ENCODE data around the gene SIT1.

- no peak for TF ChIP-seq CTCF (IDR thresholded peaks at IDR 0.05)
- TF ChIP-seq POLR2A (IDR thresholded peaks at IDR 0.05): no peak
These were observed 23.3 kb upstream of the SIT1 start for GRCh38 chr9:35674025-35674361.
